ENCODE results near the gene POMT2.
"Not testable (repeated sequence)": the region's sequence is repeated elsewhere in the genome, so short reads cannot be mapped to it uniquely, and the experiment has no call there.

POMT2 gene

DNA sequence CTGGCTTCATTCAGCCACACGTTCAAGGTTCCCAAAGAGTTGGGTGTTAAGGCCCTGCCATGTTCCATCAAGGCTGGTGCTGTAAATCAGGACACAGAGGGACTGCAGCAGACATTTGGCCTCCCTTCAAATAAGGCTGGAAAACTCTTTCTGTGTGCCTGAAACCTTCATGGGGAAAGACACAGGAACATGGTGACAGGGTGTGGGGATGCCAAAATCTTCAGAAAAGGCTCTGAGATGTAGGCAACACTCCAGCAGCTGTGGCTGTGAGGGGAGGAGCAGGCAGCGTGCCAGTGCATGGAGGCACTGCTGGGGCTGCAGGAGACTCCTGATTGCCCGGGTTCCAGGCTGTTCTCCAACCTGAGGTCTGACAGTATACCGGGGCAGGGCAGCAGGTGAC lies 15.0 kb downstream of the POMT2 start:
- in situ Hi-C loops (cut with MboI; ENCODE audit: low pct_unique_long_range_greater_than_20kb, low sequenced_read_pairs) = no loop called here
- no peak for DNase-seq

DNA sequence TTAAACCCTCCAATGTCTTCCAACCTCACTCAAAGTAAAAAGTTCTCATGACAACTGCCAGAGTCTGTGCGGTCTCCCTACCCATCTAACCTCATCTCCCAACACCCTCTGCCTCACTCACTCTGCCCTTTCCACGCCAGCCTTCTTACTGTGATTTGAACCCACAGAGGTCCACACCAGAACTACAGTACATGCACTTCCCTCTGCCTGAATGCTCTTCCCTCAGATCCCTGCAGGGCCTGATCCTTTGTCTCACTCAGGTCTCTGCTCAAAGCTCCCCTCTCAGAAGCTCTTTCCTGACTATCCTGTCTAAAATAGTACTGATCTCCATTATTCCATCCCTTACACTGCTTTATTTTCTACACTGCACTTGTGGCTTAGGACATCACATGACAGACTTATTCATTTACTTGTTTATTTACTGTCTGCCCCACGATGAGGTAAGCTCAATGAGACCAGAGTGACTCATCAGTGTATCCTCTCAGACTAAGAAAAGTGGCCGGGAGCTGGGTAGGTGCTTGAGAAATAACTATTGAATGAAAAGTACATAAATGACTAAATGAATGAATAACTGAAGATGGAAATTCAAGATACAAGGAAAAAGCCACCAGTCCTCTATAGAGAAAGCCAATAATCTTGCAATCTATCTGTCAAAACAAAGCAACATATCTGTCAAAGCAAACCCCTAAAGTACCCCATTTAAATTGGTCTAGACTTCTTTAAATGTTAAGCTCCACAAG lies 17.1 kb downstream of the POMT2 start:
- DNase-seq = no peak
- in situ Hi-C loops (cut with MboI; ENCODE audit: low pct_unique_long_range_greater_than_20kb, low sequenced_read_pairs) = no loop called here

DNA sequence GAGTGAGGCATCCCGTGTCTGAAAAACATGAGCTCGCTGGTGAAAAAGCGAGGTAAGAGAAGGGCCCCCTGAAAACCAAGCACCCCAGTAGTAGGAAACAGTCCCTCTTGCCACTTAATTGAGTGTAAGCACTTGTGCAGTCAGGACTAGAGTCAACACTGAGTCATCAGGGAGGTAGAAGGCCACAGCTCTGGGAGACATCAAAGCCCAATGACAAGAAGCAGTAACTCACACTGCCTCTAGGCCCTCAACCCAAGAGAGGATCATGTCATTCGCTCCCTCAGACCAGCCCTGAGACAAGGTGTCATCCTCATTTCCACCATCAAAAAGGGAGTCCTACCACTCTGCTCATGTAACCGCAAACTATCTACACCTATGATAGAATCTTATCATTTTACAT lies 17.8 kb downstream of the POMT2 start:
- DNase-seq = no peak
- in situ Hi-C loops (cut with MboI; ENCODE audit: low pct_unique_long_range_greater_than_20kb, low sequenced_read_pairs) = no loop called here

DNA sequence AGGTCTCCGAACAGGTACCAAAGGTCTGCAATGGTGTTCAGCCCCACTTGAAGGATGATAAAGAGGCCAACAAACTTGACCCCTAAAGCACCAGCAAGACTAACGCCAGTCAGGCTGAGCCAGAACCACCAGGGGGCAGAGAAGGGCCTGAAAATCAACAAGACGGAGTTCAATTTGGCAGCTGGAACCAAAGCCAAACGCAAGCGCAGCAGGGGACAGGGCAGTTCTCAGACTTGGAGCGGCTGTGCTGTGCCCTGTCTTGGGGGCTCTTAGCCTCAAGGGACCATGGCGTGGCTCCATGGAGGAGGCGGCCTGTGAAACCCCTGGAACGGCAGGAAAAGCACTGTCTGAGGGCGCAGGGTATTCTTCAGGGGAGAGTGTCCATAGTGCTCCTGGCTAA lies 19.6 kb downstream of the POMT2 start:
- in situ Hi-C loops (cut with MboI; ENCODE audit: low pct_unique_long_range_greater_than_20kb, low sequenced_read_pairs) = no loop called here
- peak; percentile 73 for DNase-seq

GRCh38 chr14:77299771-77300170 lies 20.9 kb downstream of the POMT2 start:
- in situ Hi-C loops (cut with MboI; ENCODE audit: low pct_unique_long_range_greater_than_20kb, low sequenced_read_pairs) = no loop called here
- DNase-seq = no peak

DNA sequence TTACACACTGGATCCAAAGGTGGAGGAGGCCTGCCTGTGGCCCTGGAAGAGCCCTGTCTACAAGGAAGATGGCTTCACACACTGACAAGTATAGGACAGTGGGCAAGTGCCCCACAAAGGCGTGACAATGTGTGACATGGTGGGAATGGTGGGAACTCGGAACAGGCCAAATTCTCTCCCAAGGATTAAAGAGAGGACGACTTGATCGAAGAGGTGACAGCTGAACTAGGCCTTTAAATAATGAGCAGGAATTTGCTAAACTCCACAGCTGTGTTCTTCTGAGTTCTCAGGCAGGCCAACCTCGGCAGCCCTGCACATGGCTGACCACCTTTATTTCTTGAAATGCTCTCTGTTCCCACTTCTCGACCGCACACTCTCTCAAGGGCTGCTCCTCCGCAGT lies 23.8 kb downstream of the POMT2 start:
- in situ Hi-C loops (cut with MboI; ENCODE audit: low pct_unique_long_range_greater_than_20kb, low sequenced_read_pairs) = no loop called here
- DNase-seq = no peak

DNA sequence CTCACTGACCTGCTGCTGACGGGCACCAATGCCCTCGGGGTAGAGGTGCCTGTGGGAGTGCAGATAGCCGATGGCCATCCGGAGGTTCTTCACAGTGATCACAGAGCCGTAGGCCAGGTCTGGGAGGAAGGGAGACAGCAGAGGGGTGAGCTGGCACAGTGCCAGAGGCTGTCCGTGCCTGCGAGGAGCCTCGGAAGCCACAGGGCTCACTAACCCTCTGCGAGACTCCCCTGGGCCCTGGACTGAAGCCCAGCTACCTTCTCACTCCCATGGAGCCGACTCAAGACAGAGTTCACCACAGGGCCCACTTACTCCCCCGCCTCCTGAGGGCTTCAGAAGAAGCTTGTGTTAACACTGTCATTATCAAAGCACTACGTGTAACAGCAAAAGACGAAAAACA lies 24.5 kb downstream of the POMT2 start:
- in situ Hi-C loops (cut with MboI; ENCODE audit: low pct_unique_long_range_greater_than_20kb, low sequenced_read_pairs) = no loop called here
- DNase-seq = no peak

DNA sequence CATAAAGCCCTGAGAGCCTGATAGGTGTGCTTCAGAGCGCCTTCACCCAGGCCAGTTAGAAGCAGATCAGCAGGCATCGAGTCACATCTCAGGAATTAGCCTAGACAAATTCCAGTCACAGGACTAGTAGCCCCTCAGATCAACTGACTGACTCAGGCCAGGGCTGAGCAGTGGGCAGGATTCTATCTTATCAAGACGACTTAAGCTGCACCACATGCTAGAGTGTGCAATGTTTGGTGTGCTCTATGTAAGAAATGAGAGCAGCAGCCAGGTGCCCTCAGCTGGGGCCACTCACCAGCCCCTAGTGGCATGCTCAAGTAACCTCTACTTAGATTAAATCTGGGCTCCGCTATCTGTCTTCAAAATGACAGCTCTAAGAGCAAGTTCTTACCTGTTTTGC lies 30.0 kb downstream of the POMT2 start:
- DNase-seq = no peak
- in situ Hi-C loops (cut with MboI; ENCODE audit: low pct_unique_long_range_greater_than_20kb, low sequenced_read_pairs) = no loop called here

GRCh38 chr14:77286576-77286975 lies 34.1 kb downstream of the POMT2 start:
- DNase-seq = no peak
- in situ Hi-C loops (cut with MboI; ENCODE audit: low pct_unique_long_range_greater_than_20kb, low sequenced_read_pairs) = no loop called here

DNA sequence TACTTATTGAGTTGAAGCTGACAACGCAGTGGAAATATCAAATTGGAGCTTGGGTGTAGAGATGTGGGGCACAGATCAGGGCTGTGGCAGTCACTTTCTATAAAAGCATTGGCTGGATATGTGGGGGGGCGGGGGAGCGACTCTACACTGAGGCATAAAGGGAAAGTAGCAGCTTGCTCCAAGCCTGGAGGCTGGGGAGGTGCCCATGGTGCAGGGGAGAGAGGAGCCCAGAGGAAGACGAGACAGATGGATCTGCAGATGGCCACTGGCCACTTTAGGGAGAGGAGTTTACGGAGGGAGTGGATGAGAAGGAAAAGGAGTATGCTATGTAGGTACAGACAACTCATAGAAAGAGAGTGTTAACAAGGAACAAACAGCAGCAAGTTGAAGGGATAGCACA lies 36.2 kb downstream of the POMT2 start:
- DNase-seq = no peak

GRCh38 chr14:77284066-77284465 lies 36.6 kb downstream of the POMT2 start:
- in situ Hi-C loops (cut with MboI; ENCODE audit: low pct_unique_long_range_greater_than_20kb, low sequenced_read_pairs) = no loop called here
- DNase-seq = no peak

More for the DNA sequence above, 36.2 kb downstream of the POMT2 start:
- in situ Hi-C loops (cut with MboI; ENCODE audit: low pct_unique_long_range_greater_than_20kb, low sequenced_read_pairs) = no loop called here

DNA sequence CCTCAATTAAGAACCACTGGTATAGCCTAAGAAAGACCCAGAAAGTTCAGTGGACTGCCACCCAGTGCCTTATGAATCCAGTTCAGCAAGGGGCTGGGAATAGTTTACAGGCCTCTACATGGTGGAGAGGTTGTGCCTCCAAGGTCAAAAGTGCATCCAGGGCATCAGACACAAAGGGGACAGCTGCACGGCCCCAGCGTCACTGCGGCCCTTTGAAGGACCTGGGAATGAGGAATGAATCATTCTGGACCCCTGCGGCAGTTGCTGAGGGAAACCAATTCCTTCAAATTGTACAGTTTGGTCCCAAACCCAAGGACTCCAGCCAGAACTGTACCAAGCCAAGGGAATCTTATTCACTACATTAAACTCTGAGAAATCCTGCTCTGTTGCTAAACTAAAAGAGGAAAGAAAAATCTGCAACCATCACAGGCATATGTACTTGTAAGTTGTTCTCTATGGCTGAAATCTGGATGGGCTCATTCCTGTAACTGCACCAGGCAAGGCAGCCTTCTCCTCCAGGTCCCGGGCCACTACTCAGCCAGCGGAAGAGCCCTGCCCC lies 38.8 kb downstream of the POMT2 start:
- DNase-seq = no peak

DNA sequence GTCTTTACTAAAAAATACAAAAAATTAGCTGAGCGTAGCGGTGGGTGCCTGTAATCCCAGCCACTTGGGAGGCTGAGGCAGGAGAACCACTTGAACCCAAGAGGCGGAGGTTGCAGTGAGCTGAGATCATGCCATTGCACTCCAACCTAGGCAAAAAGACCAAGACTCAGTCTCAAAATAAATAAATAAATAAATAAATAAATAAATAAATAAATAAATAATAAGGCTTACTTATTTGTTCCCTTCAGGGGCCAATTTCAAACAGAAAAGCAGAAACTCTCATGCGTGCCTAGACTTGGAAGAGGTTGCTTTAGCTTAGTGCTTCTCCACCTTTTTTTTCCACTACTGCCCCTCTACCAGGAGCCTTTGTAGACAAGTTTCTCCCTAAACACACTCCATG lies 39.8 kb downstream of the POMT2 start:
- DNase-seq; in situ Hi-C loops (cut with MboI; ENCODE audit: low pct_unique_long_range_greater_than_20kb, low sequenced_read_pairs): not testable (repeated sequence)

More for the DNA sequence above, 38.8 kb downstream of the POMT2 start:
- in situ Hi-C loops (cut with MboI; ENCODE audit: low pct_unique_long_range_greater_than_20kb, low sequenced_read_pairs) = no loop called here

DNA sequence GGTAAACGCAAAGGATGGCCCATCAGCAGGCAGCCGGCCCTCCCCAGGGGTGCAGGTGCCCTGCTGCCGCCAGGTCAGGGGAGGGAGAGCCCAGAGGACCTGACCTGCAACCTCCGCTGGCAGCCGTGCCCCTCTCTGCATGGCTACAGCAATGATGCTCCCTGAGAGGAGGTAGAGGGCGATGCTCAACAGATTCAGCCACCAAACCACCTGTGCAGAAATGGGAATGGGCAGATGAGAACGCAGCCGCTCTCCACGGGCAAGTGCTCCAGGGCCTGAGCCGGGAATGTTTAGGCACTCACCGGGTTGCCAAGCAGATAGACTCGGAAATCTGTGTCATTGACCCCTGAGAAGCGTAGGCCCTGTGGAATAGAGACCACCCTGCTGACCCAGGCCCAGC lies 41.0 kb downstream of the POMT2 start:
- DNase-seq = no peak
- in situ Hi-C loops (cut with MboI; ENCODE audit: low pct_unique_long_range_greater_than_20kb, low sequenced_read_pairs) = no loop called here

- no peak for DNase-seq
- in situ Hi-C loops (cut with MboI; ENCODE audit: low pct_unique_long_range_greater_than_20kb, low sequenced_read_pairs) = no loop called here
Measured at GRCh38 chr14:77278461-77279230, 42.0 kb downstream of the POMT2 start.

GRCh38 chr14:77276959-77277358 lies 43.7 kb downstream of the POMT2 start:
- in situ Hi-C loops (cut with MboI; ENCODE audit: low pct_unique_long_range_greater_than_20kb, low sequenced_read_pairs) = no loop called here
- no peak for DNase-seq

- in situ Hi-C loops (cut with MboI; ENCODE audit: low pct_unique_long_range_greater_than_20kb, low sequenced_read_pairs) = no loop called here
- no peak for DNase-seq
Measured at GRCh38 chr14:77276295-77276935, 44.3 kb downstream of the POMT2 start.

DNA sequence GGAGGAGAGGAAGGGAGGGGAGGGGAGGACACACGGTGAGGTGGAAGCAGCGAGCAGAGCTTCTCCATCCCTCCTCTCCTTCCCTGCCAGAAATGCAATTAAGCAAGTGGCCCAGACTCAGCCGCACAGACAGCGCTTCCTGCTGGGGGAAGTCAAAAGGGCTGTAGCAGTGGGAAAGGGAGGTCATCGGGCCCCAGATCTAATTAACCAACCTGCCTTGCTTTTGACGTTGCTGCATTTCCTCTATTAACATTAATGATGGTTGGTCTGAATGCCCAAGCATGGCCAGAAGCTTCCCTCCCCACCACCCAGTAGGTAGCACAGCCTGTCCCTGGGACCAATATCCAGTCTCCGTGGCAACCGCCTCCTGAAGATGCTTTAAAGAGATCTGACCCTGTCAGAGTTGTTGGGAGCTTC lies 45.1 kb downstream of the POMT2 start:
- in situ Hi-C loops (cut with MboI; ENCODE audit: low pct_unique_long_range_greater_than_20kb, low sequenced_read_pairs) = no loop called here
- DNase-seq = no peak

DNA sequence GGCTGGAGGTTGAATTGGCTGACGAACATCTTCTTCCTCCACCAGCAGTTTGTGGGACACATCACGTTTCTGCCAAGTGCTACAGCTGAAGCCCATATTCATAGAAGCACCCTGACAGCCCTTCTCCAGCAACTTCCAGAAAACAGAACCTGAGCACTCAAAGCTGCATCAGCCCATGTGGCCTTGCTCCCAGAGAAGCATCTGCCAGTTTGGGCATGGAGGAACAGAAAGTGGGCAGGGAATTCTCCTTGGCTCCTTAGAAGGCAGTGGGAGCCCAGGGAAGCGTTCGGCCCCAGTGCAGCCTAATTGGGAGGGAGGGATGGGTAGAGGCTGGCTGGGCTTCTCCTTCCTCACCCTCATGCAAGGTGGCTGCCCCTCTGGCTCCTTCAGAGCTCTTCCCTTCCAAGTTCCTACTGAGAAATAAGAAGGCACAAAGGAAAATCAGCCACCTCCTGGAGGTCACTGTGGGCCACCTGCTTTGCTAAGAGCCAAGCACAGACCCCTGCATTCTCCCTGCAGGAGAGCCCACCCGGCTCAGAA lies 45.6 kb downstream of the POMT2 start:
- no peak for DNase-seq
- in situ Hi-C loops (cut with MboI; ENCODE audit: low pct_unique_long_range_greater_than_20kb, low sequenced_read_pairs) = no loop called here

- no peak for DNase-seq
- in situ Hi-C loops (cut with MboI; ENCODE audit: low pct_unique_long_range_greater_than_20kb, low sequenced_read_pairs) = no loop called here
Measured at GRCh38 chr14:77273796-77274195, 46.9 kb downstream of the POMT2 start.
